Measurements from ENCODE around the gene CTDNEP1. TPM values are rescaled to one million over a fixed set of nuclear protein-coding genes. Genes with fewer than 3 reads are reported as not detected.

The CTDNEP1 gene
- total RNA-seq, 3 donors from 2014 or later (not counting 1 experiment from before 2014, with no cell fraction given) = 127 to 139 (median 131) TPM

DNA sequence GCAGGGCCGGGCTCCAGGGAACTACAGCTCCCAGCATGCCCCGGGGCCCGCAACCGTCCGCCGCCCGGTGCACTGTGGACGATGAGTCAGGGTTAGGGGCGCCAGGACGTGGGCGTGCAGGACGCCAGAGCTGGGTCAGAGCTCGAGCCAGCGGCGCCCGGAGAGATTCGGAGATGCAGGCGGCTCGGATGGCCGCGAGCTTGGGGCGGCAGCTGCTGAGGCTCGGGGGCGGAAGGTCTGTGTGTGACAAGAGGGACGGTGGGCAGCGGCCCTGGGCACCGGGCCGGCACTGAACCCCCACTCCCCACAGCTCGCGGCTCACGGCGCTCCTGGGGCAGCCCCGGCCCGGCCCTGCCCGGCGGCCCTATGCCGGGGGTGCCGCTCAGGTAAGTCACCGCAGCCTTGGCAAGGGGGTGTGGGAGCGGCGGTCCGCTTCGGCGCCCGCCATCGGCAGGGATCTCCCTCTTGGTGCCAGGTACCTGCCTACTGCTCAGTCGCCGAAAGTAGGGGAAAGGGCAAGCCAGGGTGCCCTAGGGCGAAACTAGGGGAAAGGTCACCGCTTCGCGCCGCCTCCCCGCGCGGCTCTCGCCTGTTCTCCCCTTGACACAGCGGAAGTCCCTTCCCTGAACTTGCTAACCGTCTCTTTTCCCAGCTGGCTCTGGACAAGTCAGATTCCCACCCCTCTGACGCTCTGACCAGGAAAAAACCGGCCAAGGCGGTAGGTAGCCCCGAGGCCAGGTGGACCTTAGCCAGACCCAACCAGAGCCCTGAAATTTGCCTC is 31.5 kb downstream of the CTDNEP1 start, which contains the start of the genes ACADVL and DLG4:
ACADVL (plus strand) TSS at position 127 of the 781 bp plus-strand sequence; CDS start at position 174, 47 bp downstream.
DLG4 (minus strand) TSS at position 25 of the 781 bp plus-strand sequence.
- peaks cover 0 to 4% of the 10 kb centered on the region in 2 donors for H3K27me3 Mint-ChIP-seq (ENCODE audit: low read depth in 2 of 2)
- intact Hi-C loops (cut with micrococcal nuclease) = loop anchor here (5.0 to 10.0 kb wide), 2 partner anchors 32 to 465 kb away; partner anchors contain the start of genes CTDNEP1, ELP5, TP53 and WRAP53
- peak within 1 kb of the TSS; percentile 77 for H3K4me3 ChIP-seq (ENCODE audit: low read length)
- DNase-seq = peak; percentile 77 to 84
- H3K4me3 Mint-ChIP-seq = peak within 1 kb of the TSS; percentile 98
- H3K27ac ChIP-seq (ENCODE audit: low read length) = peak within 1 kb of the TSS; percentile 65
- peaks cover 19 to 49% of the 10 kb centered on the region in 2 donors for H3K4me1 Mint-ChIP-seq
- WGBS (ENCODE audit: insufficient coverage) = under 1% methylated on average over 63 of the region's 63 CpGs
- ATAC-seq = peak; percentile 83 to 88 (median 83)
- peaks cover 39% of the 10 kb centered on the region for H3K4me1 ChIP-seq (ENCODE audit: control insufficient read depth, insufficient read depth, low read length)
- H3K36me3 Mint-ChIP-seq = no peaks in the 10 kb centered on the region
- H3K9me3 Mint-ChIP-seq = no peaks in the 10 kb centered on the region
- peaks cover 26% of the 10 kb centered on the region for H3K36me3 ChIP-seq (ENCODE audit: control insufficient read depth, insufficient read depth, low read length)
- TF ChIP-seq, protein P1, sequence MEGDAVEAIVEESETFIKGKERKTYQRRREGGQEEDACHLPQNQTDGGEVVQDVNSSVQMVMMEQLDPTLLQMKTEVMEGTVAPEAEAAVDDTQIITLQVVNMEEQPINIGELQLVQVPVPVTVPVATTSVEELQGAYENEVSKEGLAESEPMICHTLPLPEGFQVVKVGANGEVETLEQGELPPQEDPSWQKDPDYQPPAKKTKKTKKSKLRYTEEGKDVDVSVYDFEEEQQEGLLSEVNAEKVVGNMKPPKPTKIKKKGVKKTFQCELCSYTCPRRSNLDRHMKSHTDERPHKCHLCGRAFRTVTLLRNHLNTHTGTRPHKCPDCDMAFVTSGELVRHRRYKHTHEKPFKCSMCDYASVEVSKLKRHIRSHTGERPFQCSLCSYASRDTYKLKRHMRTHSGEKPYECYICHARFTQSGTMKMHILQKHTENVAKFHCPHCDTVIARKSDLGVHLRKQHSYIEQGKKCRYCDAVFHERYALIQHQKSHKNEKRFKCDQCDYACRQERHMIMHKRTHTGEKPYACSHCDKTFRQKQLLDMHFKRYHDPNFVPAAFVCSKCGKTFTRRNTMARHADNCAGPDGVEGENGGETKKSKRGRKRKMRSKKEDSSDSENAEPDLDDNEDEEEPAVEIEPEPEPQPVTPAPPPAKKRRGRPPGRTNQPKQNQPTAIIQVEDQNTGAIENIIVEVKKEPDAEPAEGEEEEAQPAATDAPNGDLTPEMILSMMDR (IDR thresholded peaks at IDR 0.05) = no peak
- H3K27me3 ChIP-seq (ENCODE audit: control insufficient read depth, insufficient read depth, low read length) = no peaks in the 10 kb centered on the region
- H3K9me3 ChIP-seq (ENCODE audit: control insufficient read depth, insufficient read depth, low read length) = no peaks in the 10 kb centered on the region
- H3K27ac Mint-ChIP-seq = peak within 1 kb of the TSS; percentile 94 to 98

DNA sequence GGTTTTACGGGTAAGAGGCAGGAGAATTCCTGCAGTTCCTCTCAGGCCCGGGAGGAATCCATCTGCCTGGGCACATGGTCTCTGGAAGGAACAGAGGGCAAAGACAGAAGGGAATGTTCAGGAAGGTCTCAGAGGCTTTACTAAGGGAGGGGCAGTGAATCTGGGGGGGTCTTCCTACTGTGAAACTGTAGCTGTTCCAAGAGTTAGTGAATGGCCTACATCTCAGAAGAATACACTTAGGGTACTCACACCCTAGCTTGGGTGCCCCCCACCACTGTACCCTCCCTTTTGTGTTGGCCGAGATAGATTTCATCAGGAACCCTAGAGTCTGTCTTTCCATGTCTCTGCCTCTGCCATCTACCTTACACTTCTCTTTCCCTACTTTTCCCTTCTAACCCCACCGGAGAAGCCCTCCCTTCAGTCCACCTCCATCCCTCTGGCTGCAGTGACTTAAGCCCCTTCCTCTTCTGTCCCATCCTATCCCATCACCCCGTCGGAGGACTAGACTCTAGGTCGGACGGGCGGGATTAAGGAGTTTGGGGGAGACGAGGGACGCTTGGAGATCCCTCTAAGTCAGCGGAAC is 32.2 kb downstream of the CTDNEP1 start:
- Histone ChIP-seq H3K27ac (ENCODE audit: low read length) (peak overlapping the region; percentile 65), H3K36me3 (ENCODE audit: control insufficient read depth, insufficient read depth, low read length) (peaks cover 22% of the 10 kb centered on the region), H3K27me3 (ENCODE audit: control insufficient read depth, insufficient read depth, low read length) (no peaks in the 10 kb centered on the region), H3K4me3 (ENCODE audit: low read length) (peak overlapping the region; percentile 77), H3K9me3 (ENCODE audit: control insufficient read depth, insufficient read depth, low read length) (no peaks in the 10 kb centered on the region), H3K4me1 (ENCODE audit: control insufficient read depth, insufficient read depth, low read length) (peaks cover 46% of the 10 kb centered on the region)
- intact Hi-C loops (cut with micrococcal nuclease) = loop anchor here (5.0 to 10.0 kb wide), 2 partner anchors 33 to 465 kb away; partner anchors contain the start of genes CTDNEP1, ELP5, TP53 and WRAP53
- peaks cover 25 to 56% of the 10 kb centered on the region in 2 donors for H3K4me1 Mint-ChIP-seq
- H3K27me3 Mint-ChIP-seq (ENCODE audit: low read depth in 2 of 2) = peaks cover 0 to 7% of the 10 kb centered on the region in 2 donors
- peak overlapping the region; percentile 98 for H3K4me3 Mint-ChIP-seq
- no peak for DNase-seq
- H3K27ac Mint-ChIP-seq = peak overlapping the region; percentile 94 to 98
- no peaks in the 10 kb centered on the region for H3K9me3 Mint-ChIP-seq
- no peak for ATAC-seq
- WGBS (ENCODE audit: insufficient coverage) = 18% methylated on average over 12 of the region's 12 CpGs
- TF ChIP-seq, protein P1 (IDR thresholded peaks at IDR 0.05) = no peak
- no peaks in the 10 kb centered on the region for H3K36me3 Mint-ChIP-seq

DNA sequence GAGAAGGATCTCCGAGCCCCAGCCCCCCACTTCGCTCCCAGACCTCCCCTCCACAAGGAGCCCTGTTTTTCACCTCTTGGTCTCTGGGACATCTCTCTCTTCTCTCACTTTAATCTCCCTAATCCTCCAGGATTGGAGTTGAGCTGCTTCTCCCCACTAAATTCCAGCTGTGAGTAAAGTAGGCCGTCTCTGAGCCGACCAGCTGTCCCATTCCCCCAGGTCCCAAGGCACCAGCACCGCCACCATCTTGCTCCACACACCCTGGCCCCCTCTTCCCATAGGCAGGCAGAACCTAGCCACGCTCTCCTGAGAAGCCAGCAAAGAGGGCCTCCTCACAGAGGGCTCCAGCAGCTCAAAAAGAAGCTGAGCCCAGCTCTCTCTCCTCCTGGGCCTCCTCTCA is 32.8 kb downstream of the CTDNEP1 start:
- Mint-ChIP-seq H3K4me1 (peaks cover 30 to 61% of the 10 kb centered on the region in 2 donors), H3K36me3 (no peaks in the 10 kb centered on the region), H3K4me3 (peak overlapping the region; percentile 98), H3K27ac (peak overlapping the region; percentile 94 to 98), H3K9me3 (no peaks in the 10 kb centered on the region), H3K27me3 (ENCODE audit: low read depth in 2 of 2) (peaks cover 0 to 9% of the 10 kb centered on the region in 2 donors)
- 80% methylated on average over 6 of the region's 6 CpGs for WGBS (ENCODE audit: insufficient coverage)
- DNase-seq (no peak), ATAC-seq (no peak)
- Histone ChIP-seq H3K4me3 (ENCODE audit: low read length) (no peak overlapping the region), H3K27ac (ENCODE audit: low read length) (peak overlapping the region; percentile 65), H3K9me3 (ENCODE audit: control insufficient read depth, insufficient read depth, low read length) (no peaks in the 10 kb centered on the region), H3K4me1 (ENCODE audit: control insufficient read depth, insufficient read depth, low read length) (peaks cover 51% of the 10 kb centered on the region), H3K36me3 (ENCODE audit: control insufficient read depth, insufficient read depth, low read length) (peaks cover 17% of the 10 kb centered on the region), H3K27me3 (ENCODE audit: control insufficient read depth, insufficient read depth, low read length) (no peaks in the 10 kb centered on the region)
- intact Hi-C loops (cut with micrococcal nuclease) = loop anchor here (5.0 to 10.0 kb wide), 2 partner anchors 34 to 466 kb away; partner anchors contain the start of genes CTDNEP1, ELP5, TP53 and WRAP53
- TF ChIP-seq, protein P1 (IDR thresholded peaks at IDR 0.05) = no peak

Measured in natural killer cell (primary cell).